ENCODE results near the gene PDE5A. TPM values are rescaled to one million over a fixed set of nuclear protein-coding genes. Genes with fewer than 3 reads are reported as not detected.
A peak's percentile ranks its signal among the peaks of the same experiment; 100 is the strongest.

The PDE5A gene
- total RNA-seq (2022) (0.71 and 0.89 TPM in 2 replicates), Bru-seq, nascent RNA (percentile 28 among the genes with signal in this experiment), BruChase-seq, experiment 1, labeled RNA remaining after a 6-hour chase (percentile 23 among the genes with signal in this experiment), BruChase-seq, experiment 2, labeled RNA remaining after a 2-hour chase (percentile 24 among the genes with signal in this experiment)
- long read RNA-seq, partial matches to known transcripts = 0 of 22 reads
- long read RNA-seq, other reads (novel, unspliced or antisense) = 22 of 22 reads

GRCh38 chr4:119628281-119629141 is at the start of gene PDE5A:
TSS of gene PDE5A (minus strand) at chr4:119628804. CDS start at chr4:119628671, 133 bp downstream.
- no TSS peak for BruUV-seq (replicated peaks)
- peak; percentile 78 for TF ChIP-seq CTCF (IDR thresholded peaks at IDR 0.05; ENCODE audit: unreplicated experiment)

GRCh38 chr4:119676101-119676500 is 47.5 kb upstream of the PDE5A start:
- Mint-ChIP-seq H3K36me3 (ENCODE audit: insufficient read depth, unreplicated experiment) (no peaks in the 10 kb centered on the region), H3K27me3 (ENCODE audit: insufficient read depth, unreplicated experiment) (no peaks in the 10 kb centered on the region), H3K9me3 (ENCODE audit: unreplicated experiment) (no peaks in the 10 kb centered on the region), H3K4me1 (ENCODE audit: insufficient read depth, unreplicated experiment) (peaks cover 7% of the 10 kb centered on the region), H3K4me3 (ENCODE audit: unreplicated experiment) (no peak overlapping the region), H3K27ac (ENCODE audit: low read depth, unreplicated experiment) (no peak overlapping the region)
- intact Hi-C loops (cut with micrococcal nuclease) = no loop called here
- DNase-seq (ENCODE audit: unreplicated experiment) = no peak
- no peak for TF ChIP-seq CTCF (IDR thresholded peaks at IDR 0.05; ENCODE audit: unreplicated experiment)
- BruUV-seq (replicated peaks) = no TSS peak
- CTCF ChIA-PET = interaction anchor here (0.7 kb wide), 1 partner anchor 16 kb away, joined by 4 read pairs; no protein-coding TSS in a partner anchor
- POLR2A ChIA-PET = interaction anchor here (1.2 kb wide), 1 partner anchor 19 kb away, joined by 3 read pairs; no protein-coding TSS in a partner anchor

More at GRCh38 chr4:119628281-119629141, at the start of gene PDE5A:
- H3K4me3 Mint-ChIP-seq (ENCODE audit: unreplicated experiment) = peak within 1 kb of the TSS; percentile 96
- H3K9me3 Mint-ChIP-seq (ENCODE audit: unreplicated experiment) = no peaks in the 10 kb centered on the region
- H3K4me1 Mint-ChIP-seq (ENCODE audit: insufficient read depth, unreplicated experiment) = peaks cover 15% of the 10 kb centered on the region
- peak within 1 kb of the TSS; percentile 61 for H3K27ac Mint-ChIP-seq (ENCODE audit: low read depth, unreplicated experiment)
- POLR2A ChIA-PET = interaction anchor here (0.7 to 2.7 kb wide), 12 partner anchors 24 to 433 kb away, joined by 3 to 8 read pairs (median 4); no protein-coding TSS in a partner anchor
- CTCF ChIA-PET = interaction anchor here (0.6 to 3.6 kb wide), 71 partner anchors 8 to 1376 kb away, joined by 3 to 121 read pairs (median 4); a partner anchor contains a TSS
- H3K27me3 Mint-ChIP-seq (ENCODE audit: insufficient read depth, unreplicated experiment) = no peaks in the 10 kb centered on the region
- no peaks in the 10 kb centered on the region for H3K36me3 Mint-ChIP-seq (ENCODE audit: insufficient read depth, unreplicated experiment)
- intact Hi-C loops (cut with micrococcal nuclease) = loop anchor here (1.0 kb wide), 2 partner anchors 158 to 422 kb away; no protein-coding TSS in a partner anchor
- DNase-seq (ENCODE audit: unreplicated experiment) = peak; percentile 84

GRCh38 chr4:119675391-119675790 is 46.8 kb upstream of the PDE5A start:
- Mint-ChIP-seq H3K36me3 (ENCODE audit: insufficient read depth, unreplicated experiment) (no peaks in the 10 kb centered on the region), H3K27me3 (ENCODE audit: insufficient read depth, unreplicated experiment) (no peaks in the 10 kb centered on the region), H3K9me3 (ENCODE audit: unreplicated experiment) (no peaks in the 10 kb centered on the region), H3K27ac (ENCODE audit: low read depth, unreplicated experiment) (no peak overlapping the region), H3K4me1 (ENCODE audit: insufficient read depth, unreplicated experiment) (peaks cover 7% of the 10 kb centered on the region), H3K4me3 (ENCODE audit: unreplicated experiment) (no peak overlapping the region)
- BruUV-seq (replicated peaks) = no TSS peak
- no peak for DNase-seq (ENCODE audit: unreplicated experiment)
- ChIA-PET POLR2A (interaction anchor here (0.7 kb wide), 1 partner anchor 63 kb away, joined by 3 read pairs; no protein-coding TSS in a partner anchor), CTCF (interaction anchor here (0.7 kb wide), 1 partner anchor 17 kb away, joined by 4 read pairs; no protein-coding TSS in a partner anchor)
- intact Hi-C loops (cut with micrococcal nuclease) = no loop called here
- TF ChIP-seq CTCF (IDR thresholded peaks at IDR 0.05; ENCODE audit: unreplicated experiment) = no peak

- H3K9me3 Mint-ChIP-seq (ENCODE audit: unreplicated experiment) = no peaks in the 10 kb centered on the region
- intact Hi-C loops (cut with micrococcal nuclease) = no loop called here
- DNase-seq (ENCODE audit: unreplicated experiment) = no peak
- POLR2A ChIA-PET = no interaction called here
- H3K4me1 Mint-ChIP-seq (ENCODE audit: insufficient read depth, unreplicated experiment) = no peaks in the 10 kb centered on the region
- CTCF ChIA-PET = interaction anchor here (1.1 kb wide), 1 partner anchor 44 kb away, joined by 3 read pairs; no protein-coding TSS in a partner anchor
- TF ChIP-seq CTCF (IDR thresholded peaks at IDR 0.05; ENCODE audit: unreplicated experiment) = no peak
- BruUV-seq (replicated peaks) = no TSS peak
- no peaks in the 10 kb centered on the region for H3K27me3 Mint-ChIP-seq (ENCODE audit: insufficient read depth, unreplicated experiment)
- no peak overlapping the region for H3K4me3 Mint-ChIP-seq (ENCODE audit: unreplicated experiment)
- H3K27ac Mint-ChIP-seq (ENCODE audit: low read depth, unreplicated experiment) = no peak overlapping the region
- no peaks in the 10 kb centered on the region for H3K36me3 Mint-ChIP-seq (ENCODE audit: insufficient read depth, unreplicated experiment)
Measured at GRCh38 chr4:119672938-119673337, 44.3 kb upstream of the PDE5A start.
